ENCODE results near the gene C22orf39.

Gene C22orf39

GRCh38 chr22:19420321-19420720, 27.2 kb downstream of the C22orf39 start:
- Histone ChIP-seq H3K4me2 (ENCODE audit: insufficient read depth, low read length) (peak overlapping the region; percentile 55), H3K79me2 (ENCODE audit: insufficient read depth, low read length) (peaks cover 92% of the 10 kb centered on the region)
- peak; percentile 3; the same call in 1 of the 3 replicates for ATAC-seq (ENCODE audit: insufficient read depth, low read depth)

GRCh38 chr22:19419464-19420178, 27.9 kb downstream of the C22orf39 start:
- H4K20me1 ChIP-seq (ENCODE audit: insufficient read depth, low read length) = peaks cover 9% of the 10 kb centered on the region; the same call in 1 of the 2 replicates
- H3K36me3 ChIP-seq (ENCODE audit: insufficient read depth, low read length) = peaks cover 26% of the 10 kb centered on the region

More at GRCh38 chr22:19420321-19420720, 27.2 kb downstream of the C22orf39 start:
- Histone ChIP-seq H3K4me3 (ENCODE audit: low read depth in 1 of 2, low read length in 2 of 2) (peak overlapping the region in 1 of 2 experiments; percentile 44; a peak in 2 of 4 replicates), H3K9me3 (ENCODE audit: insufficient read depth, low read length, severe bottlenecking) (no peaks in the 10 kb centered on the region), H3K4me1 (ENCODE audit: insufficient read depth, low read length) (peaks cover 82% of the 10 kb centered on the region), H3K9ac (ENCODE audit: low read depth, low read length) (peak overlapping the region; percentile 49), H3K27me3 (ENCODE audit: insufficient read depth, low read length, poor library complexity) (no peaks in the 10 kb centered on the region), H4K20me1 (ENCODE audit: insufficient read depth, low read length) (peaks cover 9% of the 10 kb centered on the region; the same call in 1 of the 2 replicates), H2AFZ (ENCODE audit: low read depth, low read length) (no peak overlapping the region; the same call in 1 of the 2 replicates), H3K36me3 (ENCODE audit: insufficient read depth, low read length) (peaks cover 33% of the 10 kb centered on the region), H3K27ac (ENCODE audit: low read length) (peak overlapping the region; percentile 97)
- no peak for DNase-seq
- no peak for TF ChIP-seq CTCF (IDR thresholded peaks at IDR 0.05; ENCODE audit: borderline replicate concordance, extremely low read depth, low read length, poor library complexity, severe bottlenecking)
- TF ChIP-seq EZH2 (IDR thresholded peaks at IDR 0.05; ENCODE audit: borderline replicate concordance, low read depth, low read length, severe bottlenecking) = no peak

GRCh38 chr22:19419086-19419463, 28.4 kb downstream of the C22orf39 start:
- H3K4me1 ChIP-seq (ENCODE audit: insufficient read depth, low read length) = peaks cover 69% of the 10 kb centered on the region
- peaks cover 24% of the 10 kb centered on the region for H3K36me3 ChIP-seq (ENCODE audit: insufficient read depth, low read length)
- peak overlapping the region; percentile 97 for H3K27ac ChIP-seq (ENCODE audit: low read length)
- no peaks in the 10 kb centered on the region for H3K9me3 ChIP-seq (ENCODE audit: insufficient read depth, low read length, severe bottlenecking)
- H3K9ac ChIP-seq (ENCODE audit: low read depth, low read length) = peak overlapping the region; percentile 51
- H3K27me3 ChIP-seq (ENCODE audit: insufficient read depth, low read length, poor library complexity) = no peaks in the 10 kb centered on the region
- ATAC-seq (ENCODE audit: insufficient read depth, low read depth) (peak; percentile 34), DNase-seq (peak; percentile 58)
- peak overlapping the region; percentile 48; the same call in 1 of the 2 replicates for H2AFZ ChIP-seq (ENCODE audit: low read depth, low read length)
- H3K79me2 ChIP-seq (ENCODE audit: insufficient read depth, low read length) = peaks cover 92% of the 10 kb centered on the region
- peaks cover 11% of the 10 kb centered on the region; the same call in 1 of the 2 replicates for H4K20me1 ChIP-seq (ENCODE audit: insufficient read depth, low read length)
- peak overlapping the region in 1 of 2 experiments; percentile 29; a peak in 1 of 4 replicates for H3K4me3 ChIP-seq (ENCODE audit: low read depth in 1 of 2, low read length in 2 of 2)
- TF ChIP-seq EZH2 (IDR thresholded peaks at IDR 0.05; ENCODE audit: borderline replicate concordance, low read depth, low read length, severe bottlenecking) (no peak), CTCF (IDR thresholded peaks at IDR 0.05; ENCODE audit: borderline replicate concordance, extremely low read depth, low read length, poor library complexity, severe bottlenecking) (no peak)
- peak overlapping the region; percentile 55 for H3K4me2 ChIP-seq (ENCODE audit: insufficient read depth, low read length)

More at GRCh38 chr22:19419464-19420178, 27.9 kb downstream of the C22orf39 start:
- TF ChIP-seq EZH2 (IDR thresholded peaks at IDR 0.05; ENCODE audit: borderline replicate concordance, low read depth, low read length, severe bottlenecking) (no peak), CTCF (IDR thresholded peaks at IDR 0.05; ENCODE audit: borderline replicate concordance, extremely low read depth, low read length, poor library complexity, severe bottlenecking) (peak; percentile 7)
- peaks cover 75% of the 10 kb centered on the region for H3K4me1 ChIP-seq (ENCODE audit: insufficient read depth, low read length)
- H3K9ac ChIP-seq (ENCODE audit: low read depth, low read length) = peak overlapping the region; percentile 51
- peak overlapping the region in 1 of 2 experiments; percentile 44; a peak in 2 of 4 replicates for H3K4me3 ChIP-seq (ENCODE audit: low read depth in 1 of 2, low read length in 2 of 2)
- peaks cover 92% of the 10 kb centered on the region for H3K79me2 ChIP-seq (ENCODE audit: insufficient read depth, low read length)
- peak; percentile 88 for DNase-seq
- H3K27me3 ChIP-seq (ENCODE audit: insufficient read depth, low read length, poor library complexity) = no peaks in the 10 kb centered on the region
- no peak overlapping the region; the same call in 1 of the 2 replicates for H2AFZ ChIP-seq (ENCODE audit: low read depth, low read length)
- H3K27ac ChIP-seq (ENCODE audit: low read length) = peak overlapping the region; percentile 97
- ATAC-seq (ENCODE audit: insufficient read depth, low read depth) = peak; percentile 90
- H3K4me2 ChIP-seq (ENCODE audit: insufficient read depth, low read length) = peak overlapping the region; percentile 55
- no peaks in the 10 kb centered on the region for H3K9me3 ChIP-seq (ENCODE audit: insufficient read depth, low read length, severe bottlenecking)
